ENCODE results near the gene DYRK2. TPM values are rescaled to one million over a fixed set of nuclear protein-coding genes. Genes with fewer than 3 reads are reported as not detected.
A peak's percentile ranks its signal among the peaks of the same experiment; 100 is the strongest.

The DYRK2 gene
- polyA plus RNA-seq, 3 donors, result 7.5 to 12.5 (median 9.7) TPM

- 100% methylated on average over 1 of the region's 3 CpGs for WGBS (ENCODE audit: insufficient coverage)
- peaks cover 21% of the 10 kb centered on the region for H3K4me1 Mint-ChIP-seq
- no peak for TF ChIP-seq CTCF (IDR thresholded peaks at IDR 0.05)
- Histone ChIP-seq H3K36me3 (replicated peaks in 1 of 2; ENCODE audit: control insufficient read depth in 1 of 2, insufficient read depth in 2 of 2, low read length in 2 of 2) (no peaks in the 10 kb centered on the region), H3K4me1 (ENCODE audit: control insufficient read depth in 1 of 2, insufficient read depth in 2 of 2, low read length in 2 of 2) (peaks cover 18 to 24% of the 10 kb centered on the region in 2 donors), H2AFZ (ENCODE audit: insufficient read depth, low read depth, low read length, poor library complexity, severe bottlenecking) (no peak overlapping the region), H3K27me3 (ENCODE audit: control insufficient read depth in 2 of 2, insufficient read depth in 2 of 2, low read length in 2 of 2) (peaks cover 0 to 2% of the 10 kb centered on the region in 2 donors), H3K4me3 (replicated peaks in 1 of 3; ENCODE audit: low read depth in 2 of 3, low read length in 3 of 3) (no peak overlapping the region), H3K27ac (ENCODE audit: low read depth in 1 of 2, low read length in 2 of 2) (no peak overlapping the region), H3K9ac (ENCODE audit: insufficient read depth, low read length, poor library complexity, severe bottlenecking) (no peak overlapping the region), H3K9me3 (replicated peaks in 1 of 2; ENCODE audit: control insufficient read depth in 1 of 2, insufficient read depth in 1 of 2, low read length in 2 of 2) (no peaks in the 10 kb centered on the region), H3K79me2 (ENCODE audit: insufficient read depth, low read length) (no peaks in the 10 kb centered on the region), H3K4me2 (replicated peaks; ENCODE audit: extremely low read depth, low read length, poor library complexity, severe bottlenecking) (no peak overlapping the region), H4K20me1 (ENCODE audit: insufficient read depth, low read length) (no peaks in the 10 kb centered on the region)
- no peak overlapping the region for H3K27ac Mint-ChIP-seq
- intact Hi-C loops (cut with micrococcal nuclease), result no loop called here
- DNase-seq, result no peak
- H3K27me3 Mint-ChIP-seq (ENCODE audit: low read depth in 3 of 3), result peaks cover 0 to 7% (median 4%) of the 10 kb centered on the region in 3 donors
- H3K9me3 Mint-ChIP-seq, result no peaks in the 10 kb centered on the region
- no peaks in the 10 kb centered on the region for H3K36me3 Mint-ChIP-seq
- H3K4me3 Mint-ChIP-seq, result no peak overlapping the region
Measured at GRCh38 chr12:67632005-67632404, 16.5 kb upstream of the DYRK2 start.

- Mint-ChIP-seq H3K27ac (no peak overlapping the region), H3K36me3 (no peaks in the 10 kb centered on the region), H3K4me3 (peak overlapping the region in 1 of 2 donors; percentile 17), H3K4me1 (peaks cover 21% of the 10 kb centered on the region), H3K9me3 (no peaks in the 10 kb centered on the region), H3K27me3 (ENCODE audit: low read depth in 3 of 3) (peaks cover 0 to 7% (median 4%) of the 10 kb centered on the region in 3 donors)
- no peak overlapping the region for H3K27ac ChIP-seq (ENCODE audit: low read depth in 1 of 2, low read length in 2 of 2)
- no peak overlapping the region for H3K4me3 ChIP-seq (replicated peaks in 1 of 3; ENCODE audit: low read depth in 2 of 3, low read length in 3 of 3)
- TF ChIP-seq CTCF (IDR thresholded peaks at IDR 0.05), result no peak
- no peaks in the 10 kb centered on the region for H3K9me3 ChIP-seq (replicated peaks in 1 of 2; ENCODE audit: control insufficient read depth in 1 of 2, insufficient read depth in 1 of 2, low read length in 2 of 2)
- no peaks in the 10 kb centered on the region for H4K20me1 ChIP-seq (ENCODE audit: insufficient read depth, low read length)
- intact Hi-C loops (cut with micrococcal nuclease), result no loop called here
- H3K79me2 ChIP-seq (ENCODE audit: insufficient read depth, low read length), result no peaks in the 10 kb centered on the region
- H3K27me3 ChIP-seq (ENCODE audit: control insufficient read depth in 2 of 2, insufficient read depth in 2 of 2, low read length in 2 of 2), result peaks cover 0 to 2% of the 10 kb centered on the region in 2 donors
- DNase-seq, result no peak
- H3K36me3 ChIP-seq (replicated peaks in 1 of 2; ENCODE audit: control insufficient read depth in 1 of 2, insufficient read depth in 2 of 2, low read length in 2 of 2), result no peaks in the 10 kb centered on the region
- peaks cover 18 to 24% of the 10 kb centered on the region in 2 donors for H3K4me1 ChIP-seq (ENCODE audit: control insufficient read depth in 1 of 2, insufficient read depth in 2 of 2, low read length in 2 of 2)
- no CpG with 5 or more reads among the region's 2 CpGs for WGBS (ENCODE audit: insufficient coverage)
- no peak overlapping the region for H3K9ac ChIP-seq (ENCODE audit: insufficient read depth, low read length, poor library complexity, severe bottlenecking)
- no peak overlapping the region for H2AFZ ChIP-seq (ENCODE audit: insufficient read depth, low read depth, low read length, poor library complexity, severe bottlenecking)
- no peak overlapping the region for H3K4me2 ChIP-seq (replicated peaks; ENCODE audit: extremely low read depth, low read length, poor library complexity, severe bottlenecking)
Measured at GRCh38 chr12:67633024-67633610, 15.4 kb upstream of the DYRK2 start.

All from CD14-positive monocyte (primary cell).